Fibroblast of lung (primary cell): ENCODE results near the gene SLC12A9.

Experiments
- EZH2 ChIP-seq: IDR thresholded peaks from 2 replicates; pipeline ENCODE4 v1.5.1; 2012; ENCODE audit warnings: low read length, control low read depth, mild to moderate bottlenecking; ENCODE audit errors: missing control alignments
- TF ChIP-seq, protein P1 (sequence below), 2 donors: IDR thresholded peaks in 1 of 2; conservative IDR thresholded peaks in 1 of 2; 1 replicate in 1 of 2; 2 replicates in 1 of 2; pipeline ENCODE4 v1.5.1; 2011 to 2012; ENCODE audit warnings: low read length in 2 of 2, control low read depth in 1 of 2, inconsistent platforms in 1 of 2, low read depth in 1 of 2, mild to moderate bottlenecking in 1 of 2

DNA sequence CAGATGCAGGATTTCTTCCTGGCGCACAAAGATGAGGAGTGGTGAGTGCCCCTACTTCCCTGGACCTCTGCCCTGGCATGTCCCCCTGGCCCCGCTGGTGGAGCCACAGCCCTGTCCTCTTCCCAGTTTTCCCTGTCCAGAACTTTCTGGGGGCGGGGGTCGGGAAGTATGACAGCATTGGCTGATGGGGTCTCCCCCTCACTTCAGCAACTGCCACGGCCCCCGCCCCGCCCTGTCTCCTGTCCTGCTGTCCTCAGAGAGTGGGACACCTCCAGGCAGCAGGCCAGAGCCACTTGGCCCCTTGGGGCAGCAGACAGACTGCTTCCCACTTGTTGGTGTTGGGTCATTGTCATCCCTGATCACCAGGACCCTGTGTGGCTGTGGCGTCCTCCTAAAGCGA is 29.7 kb downstream of the SLC12A9 start:
- TF ChIP-seq, protein P1, sequence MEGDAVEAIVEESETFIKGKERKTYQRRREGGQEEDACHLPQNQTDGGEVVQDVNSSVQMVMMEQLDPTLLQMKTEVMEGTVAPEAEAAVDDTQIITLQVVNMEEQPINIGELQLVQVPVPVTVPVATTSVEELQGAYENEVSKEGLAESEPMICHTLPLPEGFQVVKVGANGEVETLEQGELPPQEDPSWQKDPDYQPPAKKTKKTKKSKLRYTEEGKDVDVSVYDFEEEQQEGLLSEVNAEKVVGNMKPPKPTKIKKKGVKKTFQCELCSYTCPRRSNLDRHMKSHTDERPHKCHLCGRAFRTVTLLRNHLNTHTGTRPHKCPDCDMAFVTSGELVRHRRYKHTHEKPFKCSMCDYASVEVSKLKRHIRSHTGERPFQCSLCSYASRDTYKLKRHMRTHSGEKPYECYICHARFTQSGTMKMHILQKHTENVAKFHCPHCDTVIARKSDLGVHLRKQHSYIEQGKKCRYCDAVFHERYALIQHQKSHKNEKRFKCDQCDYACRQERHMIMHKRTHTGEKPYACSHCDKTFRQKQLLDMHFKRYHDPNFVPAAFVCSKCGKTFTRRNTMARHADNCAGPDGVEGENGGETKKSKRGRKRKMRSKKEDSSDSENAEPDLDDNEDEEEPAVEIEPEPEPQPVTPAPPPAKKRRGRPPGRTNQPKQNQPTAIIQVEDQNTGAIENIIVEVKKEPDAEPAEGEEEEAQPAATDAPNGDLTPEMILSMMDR (conservative IDR thresholded peaks at IDR 0.05 in 1 of 2, IDR thresholded peaks at IDR 0.05 in 1 of 2; ENCODE audit: low read depth in 1 of 2, low read length in 2 of 2) = no peak
- TF ChIP-seq EZH2 = no peak
